ENCODE results near the gene MICAL2.

- TF ChIP-seq EP300 (IDR thresholded peaks at IDR 0.05; ENCODE audit: borderline replicate concordance) (no peak), RAD21 (IDR thresholded peaks at IDR 0.05; ENCODE audit: low read depth) (no peak), REST (IDR thresholded peaks at IDR 0.05; ENCODE audit: low read depth) (no peak), MAX (IDR thresholded peaks at IDR 0.05) (no peak), CEBPB (IDR thresholded peaks at IDR 0.05) (no peak), EGR1 (IDR thresholded peaks at IDR 0.05) (no peak), FOXM1 (IDR thresholded peaks at IDR 0.05; ENCODE audit: borderline replicate concordance, low read depth) (no peak), TAF1 (IDR thresholded peaks at IDR 0.05; ENCODE audit: low read depth) (no peak), CREB1 (IDR thresholded peaks at IDR 0.05; ENCODE audit: low read depth) (no peak)
These were observed 158.7 kb downstream of the MICAL2 start for GRCh38 chr11:12269104-12269441.

All from Ishikawa (cell line).